GM23338 (cell line): ENCODE data around the gene SERPINB10.

ENCODE experiments used
- CREB1 ChIP-seq: fragments of 250-450 bp; sonication (Bioruptor Pico); IDR thresholded peaks from 2 replicates; pipeline ENCODE4 v1.5.0; 2020; ENCODE audit warnings: low read depth, mild to moderate bottlenecking, moderate library complexity
- CTCF ChIP-seq, 2 experiments: fragments of 200-600 bp in 1 of 2; sonication (generic) in 1 of 2; conservative IDR thresholded peaks; 2 replicates each; pipeline versions ENCODE4 v1.5.1 to v1.6.1; 2016 to 2017; ENCODE audit warnings: antibody characterized with exemption in 2 of 2, low read depth in 2 of 2, mild to moderate bottlenecking in 2 of 2, moderate library complexity in 1 of 2
- ETS1 ChIP-seq: IDR thresholded peaks from 2 replicates; pipeline ENCODE4 v1.6.1; 2016; ENCODE audit warnings: antibody characterized with exemption
- EZH2 ChIP-seq: fragments of 200-600 bp; sonication (generic); IDR thresholded peaks from one replicate; pipeline ENCODE4 v1.8.0; 2017; ENCODE audit warnings: antibody characterized with exemption, mild to moderate bottlenecking, low read depth; ENCODE audit not compliant: unreplicated experiment
- EZH2phosphoT487 ChIP-seq: fragments of 200-600 bp; sonication (generic); IDR thresholded peaks from one replicate; pipeline ENCODE4 v1.8.1; 2018; ENCODE audit warnings: antibody characterized with exemption; ENCODE audit not compliant: unreplicated experiment
- JUNB ChIP-seq: IDR thresholded peaks from one replicate; pipeline ENCODE4 v1.6.1; 2016; ENCODE audit warnings: antibody characterized with exemption; ENCODE audit not compliant: unreplicated experiment
- NANOG ChIP-seq: IDR thresholded peaks from 2 replicates; pipeline ENCODE4 v1.6.1; 2016; ENCODE audit warnings: antibody characterized with exemption, borderline replicate concordance
- POLR2AphosphoS5 ChIP-seq: IDR thresholded peaks from 2 replicates; pipeline ENCODE4 v1.6.1; 2016; ENCODE audit warnings: antibody characterized with exemption, low read depth
- REST ChIP-seq: IDR thresholded peaks from one replicate; pipeline ENCODE4 v1.6.1; 2018; ENCODE audit warnings: antibody characterized with exemption; ENCODE audit not compliant: unreplicated experiment
- STAT1 ChIP-seq: IDR thresholded peaks from one replicate; pipeline ENCODE4 v1.6.1; 2016; ENCODE audit warnings: antibody characterized with exemption; ENCODE audit not compliant: unreplicated experiment
- ZNF114 ChIP-seq: fragments of 250-450 bp; sonication (Bioruptor Pico); IDR thresholded peaks from 2 replicates; pipeline ENCODE4 v1.5.0; 2020; ENCODE audit warnings: mild to moderate bottlenecking, moderate library complexity
- ZNF331 ChIP-seq: fragments of 250-450 bp; sonication (Bioruptor Pico); IDR thresholded peaks from 2 replicates; pipeline ENCODE4 v1.5.0; 2020; ENCODE audit warnings: low read depth, mild to moderate bottlenecking, moderate library complexity
- ZNF462 ChIP-seq: fragments of 250-450 bp; sonication (Bioruptor Pico); IDR thresholded peaks from 2 replicates; pipeline ENCODE4 v1.5.0; 2020; ENCODE audit warnings: mild to moderate bottlenecking, moderate library complexity

- TF ChIP-seq CTCF (conservative IDR thresholded peaks at IDR 0.05; ENCODE audit: low read depth in 2 of 2) (no peak), POLR2AphosphoS5 (no peak), CREB1 (no peak), EZH2 (no peak), ETS1 (no peak), REST (no peak), EZH2phosphoT487 (no peak), NANOG (no peak), ZNF114 (CRISPR knock-in tag) (no peak), ZNF331 (no peak), ZNF462 (CRISPR knock-in tag) (no peak), JUNB (no peak), STAT1 (no peak)
Observed at GRCh38 chr18:63980896-63981460, 73.2 kb downstream of the SERPINB10 start.
